Neural crest cell (in vitro differentiated cells): ENCODE data around the gene ZSWIM6. TPM values are rescaled to one million over a fixed set of nuclear protein-coding genes. Genes with fewer than 3 reads are reported as not detected.
A peak's percentile ranks its signal among the peaks of the same experiment; 100 is the strongest.
"Not testable (repeated sequence)": the region's sequence is repeated elsewhere in the genome, so short reads cannot be mapped to it uniquely, and the experiment has no call there.

Experiments used
- DNase-seq: peaks from one replicate; pipeline ENCODE4 v3.0.0; 2021; ENCODE audit warnings: low read depth, mixed read lengths, low spot score
- H3K27ac Mint-ChIP-seq: one replicate; pipeline ENCODE4 v1.8.0; 2021; ENCODE audit warnings: mild to moderate bottlenecking, mixed read lengths; ENCODE audit not compliant: unreplicated experiment
- H3K27me3 Mint-ChIP-seq: 2 replicates; pipeline ENCODE4 v1.8.0; 2021; ENCODE audit warnings: low read depth, mild to moderate bottlenecking, mixed read lengths
- H3K36me3 Mint-ChIP-seq: 2 replicates; pipeline ENCODE4 v1.8.0; 2021; ENCODE audit warnings: low read depth, mild to moderate bottlenecking, mixed read lengths
- H3K4me1 Mint-ChIP-seq: 2 replicates; pipeline ENCODE4 v1.8.0; 2021; ENCODE audit warnings: mixed read lengths
- H3K4me3 Mint-ChIP-seq: one replicate; pipeline ENCODE4 v1.8.0; 2021; ENCODE audit warnings: mild to moderate bottlenecking, mixed read lengths
- H3K9me3 Mint-ChIP-seq: 2 replicates; pipeline ENCODE4 v1.8.0; 2021; ENCODE audit warnings: mixed read lengths
- total RNA-seq: library from RNA; stranded (reverse); gene quantifications from 2 replicates; pipeline ENCODE4 v1.2.1, GENCODE V29; 2021
- TF ChIP-seq, protein P1 (sequence below): fragments of 200-600 bp; sonication (generic); conservative IDR thresholded peaks from 2 replicates; pipeline ENCODE4 v1.5.0; 2021; ENCODE audit warnings: antibody characterized with exemption, mild to moderate bottlenecking

Gene ZSWIM6
- total RNA-seq, 1 donor from 2014 or later: 33.8 TPM

DNA sequence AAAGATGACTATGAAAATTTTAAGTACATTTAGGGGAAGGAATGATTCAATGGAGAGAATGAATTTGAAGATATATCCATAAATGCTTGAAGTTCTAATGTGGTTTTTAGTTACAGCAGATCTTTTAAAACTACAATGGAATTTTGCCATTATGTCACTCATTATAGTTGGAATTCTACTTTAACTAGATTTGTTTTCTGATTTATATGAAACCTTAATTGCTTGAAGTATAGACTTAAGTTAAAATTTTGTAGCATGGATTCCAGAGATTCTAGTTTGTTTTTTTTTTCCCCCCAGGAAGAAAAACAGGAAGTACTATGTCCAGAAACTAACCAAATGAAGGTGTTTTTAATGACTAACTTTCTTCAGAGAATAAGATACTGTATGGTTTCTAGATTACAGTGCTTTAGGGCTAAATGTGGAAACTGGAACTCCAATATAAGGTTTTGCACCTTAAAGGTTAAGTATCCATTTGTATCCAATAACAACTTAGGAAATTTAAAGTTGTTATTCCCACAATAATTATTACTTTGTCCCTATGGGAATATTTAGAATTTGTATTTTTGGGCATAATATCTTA is 70.3 kb downstream of the ZSWIM6 start:
- H3K27me3 Mint-ChIP-seq: no peaks in the 10 kb centered on the region
- peaks cover 4% of the 10 kb centered on the region for H3K9me3 Mint-ChIP-seq
- DNase-seq: no peak
- TF ChIP-seq, protein P1, sequence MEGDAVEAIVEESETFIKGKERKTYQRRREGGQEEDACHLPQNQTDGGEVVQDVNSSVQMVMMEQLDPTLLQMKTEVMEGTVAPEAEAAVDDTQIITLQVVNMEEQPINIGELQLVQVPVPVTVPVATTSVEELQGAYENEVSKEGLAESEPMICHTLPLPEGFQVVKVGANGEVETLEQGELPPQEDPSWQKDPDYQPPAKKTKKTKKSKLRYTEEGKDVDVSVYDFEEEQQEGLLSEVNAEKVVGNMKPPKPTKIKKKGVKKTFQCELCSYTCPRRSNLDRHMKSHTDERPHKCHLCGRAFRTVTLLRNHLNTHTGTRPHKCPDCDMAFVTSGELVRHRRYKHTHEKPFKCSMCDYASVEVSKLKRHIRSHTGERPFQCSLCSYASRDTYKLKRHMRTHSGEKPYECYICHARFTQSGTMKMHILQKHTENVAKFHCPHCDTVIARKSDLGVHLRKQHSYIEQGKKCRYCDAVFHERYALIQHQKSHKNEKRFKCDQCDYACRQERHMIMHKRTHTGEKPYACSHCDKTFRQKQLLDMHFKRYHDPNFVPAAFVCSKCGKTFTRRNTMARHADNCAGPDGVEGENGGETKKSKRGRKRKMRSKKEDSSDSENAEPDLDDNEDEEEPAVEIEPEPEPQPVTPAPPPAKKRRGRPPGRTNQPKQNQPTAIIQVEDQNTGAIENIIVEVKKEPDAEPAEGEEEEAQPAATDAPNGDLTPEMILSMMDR: no peak
- H3K4me3 Mint-ChIP-seq: no peak overlapping the region
- H3K36me3 Mint-ChIP-seq: peaks cover 3% of the 10 kb centered on the region
- no peak overlapping the region for H3K27ac Mint-ChIP-seq
- peaks cover 60% of the 10 kb centered on the region for H3K4me1 Mint-ChIP-seq

DNA sequence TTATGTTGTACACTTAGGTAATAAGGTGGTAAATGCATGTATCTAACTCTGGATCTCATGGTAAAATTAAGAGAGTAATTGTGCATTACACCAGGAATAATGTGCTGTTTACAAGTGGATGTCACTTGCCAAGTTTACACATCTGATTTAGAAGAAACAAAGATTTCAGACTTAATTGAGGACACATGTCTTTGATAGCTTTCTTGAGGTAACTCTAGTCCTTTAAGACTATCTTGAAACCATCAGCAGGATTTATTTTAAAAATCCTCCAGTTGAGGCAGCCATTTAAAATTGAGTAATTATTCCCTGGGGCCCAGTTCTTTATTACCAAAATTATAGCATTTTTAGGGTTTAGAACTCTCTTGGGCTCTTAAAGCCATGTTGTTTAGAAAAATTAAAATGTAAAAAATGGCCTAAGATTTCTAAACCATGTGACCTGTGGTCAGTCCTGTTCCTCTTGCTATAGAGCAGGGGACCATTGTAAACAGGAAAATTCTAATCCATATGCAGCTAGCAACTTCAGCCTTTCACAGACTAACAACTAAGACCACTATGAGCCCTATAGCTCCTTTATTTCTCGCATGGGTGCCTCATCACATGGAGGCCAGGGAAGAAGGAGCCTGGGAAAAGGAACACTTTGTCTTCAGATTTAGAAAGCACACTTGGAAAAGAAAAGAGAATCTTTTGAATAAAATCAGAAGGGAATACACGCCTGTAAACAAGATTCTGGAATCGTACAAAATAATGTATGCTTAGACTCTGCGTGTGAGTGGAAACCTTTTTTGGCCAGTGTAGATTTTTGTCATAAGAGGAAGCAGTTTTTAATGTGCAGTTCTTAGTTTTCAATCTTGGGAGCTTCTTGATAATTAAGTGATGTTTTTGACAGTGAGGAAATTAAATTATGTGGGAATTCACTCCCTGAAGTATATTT is 71.2 kb downstream of the ZSWIM6 start:
- H3K9me3 Mint-ChIP-seq: peaks cover 2% of the 10 kb centered on the region
- peaks cover 61% of the 10 kb centered on the region for H3K4me1 Mint-ChIP-seq
- no peak for DNase-seq
- H3K36me3 Mint-ChIP-seq: no peaks in the 10 kb centered on the region
- TF ChIP-seq, protein P1: no peak
- no peaks in the 10 kb centered on the region for H3K27me3 Mint-ChIP-seq
- peak overlapping the region; percentile 72 for H3K4me3 Mint-ChIP-seq
- H3K27ac Mint-ChIP-seq: peak overlapping the region; percentile 40

DNA sequence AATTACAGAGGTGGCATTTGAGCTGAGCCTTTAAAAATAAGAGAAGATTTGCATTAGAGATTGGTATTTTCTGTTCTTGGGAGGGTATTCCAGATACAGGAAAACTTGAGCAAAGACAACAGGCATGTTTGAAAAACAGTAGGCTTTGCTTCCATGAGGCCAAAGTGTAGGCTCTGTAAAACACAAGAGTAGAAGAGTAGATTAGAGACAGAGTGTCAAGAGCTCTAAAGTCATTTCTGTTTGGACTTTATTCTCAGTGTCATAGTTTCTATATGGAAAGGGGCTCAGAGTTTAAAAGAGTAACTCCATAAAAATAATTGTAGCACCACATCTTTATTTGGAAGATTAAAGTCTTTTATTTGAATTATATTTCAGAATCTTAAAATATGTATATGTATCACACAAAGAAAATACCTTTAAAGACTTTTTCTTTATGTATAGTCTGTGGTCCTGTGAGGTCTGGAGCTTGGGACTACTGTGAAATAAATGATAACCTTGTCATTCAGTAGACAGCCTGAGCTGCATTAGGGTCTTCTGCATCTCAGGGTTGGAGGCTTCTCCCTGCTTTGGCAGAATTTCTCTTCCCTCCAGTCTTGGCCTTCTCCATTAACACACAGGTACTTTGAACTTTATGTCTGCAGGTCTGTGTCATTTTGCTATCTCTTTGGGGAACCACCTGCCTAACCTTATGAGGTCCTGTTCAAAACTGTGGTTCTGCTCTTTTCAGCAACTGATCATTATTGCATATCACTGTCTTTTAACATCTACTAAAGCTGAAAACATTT is 73.6 kb downstream of the ZSWIM6 start:
- TF ChIP-seq, protein P1: no peak
- DNase-seq: no peak
- no peaks in the 10 kb centered on the region for H3K9me3 Mint-ChIP-seq
- H3K27me3 Mint-ChIP-seq: no peaks in the 10 kb centered on the region
- H3K27ac Mint-ChIP-seq: no peak overlapping the region
- H3K4me3 Mint-ChIP-seq: no peak overlapping the region
- H3K36me3 Mint-ChIP-seq: no peaks in the 10 kb centered on the region
- peaks cover 64% of the 10 kb centered on the region for H3K4me1 Mint-ChIP-seq

DNA sequence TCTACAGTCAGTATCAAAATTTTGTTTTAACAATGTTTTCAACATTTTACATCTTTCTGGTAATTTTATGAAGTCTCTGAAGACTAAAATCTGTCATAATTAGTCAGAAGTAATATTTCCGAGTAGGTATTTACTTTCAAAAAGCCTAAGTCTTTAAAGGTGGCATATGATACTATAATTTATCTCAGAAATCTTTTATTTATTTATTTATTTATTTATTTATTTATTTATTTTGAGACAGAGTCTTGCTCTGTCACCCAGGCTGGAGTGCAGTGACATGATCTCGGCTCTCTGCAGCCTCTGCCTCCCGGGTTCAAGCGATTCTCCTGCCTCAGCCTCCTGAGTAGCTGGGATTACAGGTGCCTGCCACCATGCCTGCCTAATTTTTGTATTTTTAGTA is 74.4 kb downstream of the ZSWIM6 start:
- H3K4me3 Mint-ChIP-seq, H3K36me3 Mint-ChIP-seq, DNase-seq, H3K27ac Mint-ChIP-seq, H3K27me3 Mint-ChIP-seq, H3K9me3 Mint-ChIP-seq: not testable (repeated sequence)
- peaks cover 62% of the 10 kb centered on the region for H3K4me1 Mint-ChIP-seq

DNA sequence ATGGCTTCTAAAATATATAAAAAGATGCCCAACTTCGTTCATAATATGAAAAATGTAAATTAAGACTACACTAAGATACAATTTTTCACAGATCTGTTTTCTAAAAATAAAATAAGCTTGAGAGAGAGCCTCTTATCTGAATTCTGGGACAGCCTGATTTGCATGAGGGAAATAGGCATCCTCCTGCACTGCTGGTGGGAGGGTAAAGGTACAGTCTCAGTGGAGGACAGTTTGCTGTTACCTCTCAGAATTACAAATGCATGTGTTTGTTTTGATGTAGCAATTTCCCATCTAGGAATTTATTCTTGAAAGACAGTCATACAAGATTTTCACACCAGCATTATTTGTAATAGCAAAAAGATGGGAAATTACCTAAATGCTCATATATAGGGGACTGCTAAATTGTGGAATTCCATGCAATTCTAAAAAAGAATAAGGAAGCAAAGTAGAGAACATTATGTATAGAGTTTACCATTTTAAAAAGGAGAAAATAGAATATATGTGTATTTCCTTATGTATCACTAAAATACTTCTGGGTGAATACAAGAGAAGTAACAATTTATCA is 75.7 kb downstream of the ZSWIM6 start:
- Mint-ChIP-seq H3K4me1 (peaks cover 56% of the 10 kb centered on the region), H3K27ac (no peak overlapping the region), H3K27me3 (no peaks in the 10 kb centered on the region), H3K9me3 (no peaks in the 10 kb centered on the region), H3K4me3 (peak overlapping the region; percentile 80), H3K36me3 (no peaks in the 10 kb centered on the region)
- TF ChIP-seq, protein P1: no peak
- DNase-seq: no peak
